Measurements from ENCODE around the gene CARD6.

- TF ChIP-seq CTCF (IDR thresholded peaks at IDR 0.05) (no peak), POLR2AphosphoS5 (IDR thresholded peaks at IDR 0.05; ENCODE audit: low read depth, low read length) (no peak)
These were observed 6.4 kb downstream of the CARD6 start for GRCh38 chr5:40847525-40847924.

Data from Panc1 (cell line).